ENCODE measurements around the gene CYTH1. TPM values are rescaled to one million over a fixed set of nuclear protein-coding genes. Genes with fewer than 3 reads are reported as not detected.

The CYTH1 gene
- total and polyA plus RNA-seq, 2 donors (not counting 1 experiment from before 2014, with no cell fraction given), result 255 to 353 TPM

GRCh38 chr17:78796517-78796900 lies 14.4 kb upstream of the CYTH1 start:
- H4K20me1 ChIP-seq (ENCODE audit: control insufficient read depth, insufficient read depth, low read length, poor library complexity, severe bottlenecking), result peaks cover 14% of the 10 kb centered on the region
- CTCF ChIA-PET, result interaction anchor here (0.9 kb wide), 1 partner anchor 61 kb away, joined by 3 read pairs; no protein-coding TSS in a partner anchor
- H3K27ac Mint-ChIP-seq, result no peak overlapping the region

More at GRCh38 chr17:78796517-78796900, 14.4 kb upstream of the CYTH1 start:
- no peak for DNase-seq
- TF ChIP-seq CTCF (IDR thresholded peaks at IDR 0.05), result no peak
- no peak for TF ChIP-seq EZH2 (IDR thresholded peaks at IDR 0.05; ENCODE audit: borderline replicate concordance, insufficient read depth, low read depth, low read length, poor library complexity, severe bottlenecking)
- Histone ChIP-seq H3K9me3 (ENCODE audit: control extremely low read depth in 1 of 3, control insufficient read depth in 2 of 3, insufficient read depth in 1 of 3, low read length in 2 of 3) (no peaks in the 10 kb centered on the region), H3K4me1 (ENCODE audit: control insufficient read depth in 2 of 2, insufficient read depth in 2 of 2, low read length in 2 of 2) (no peaks in the 10 kb centered on the region), H3K27ac (ENCODE audit: low read length in 2 of 2) (no peak overlapping the region), H3K36me3 (replicated peaks in 1 of 2; ENCODE audit: control extremely low read depth in 1 of 2, control insufficient read depth in 1 of 2, extremely low read depth in 1 of 2, insufficient read depth in 2 of 2, low read length in 1 of 2) (peaks cover 0 to 58% of the 10 kb centered on the region in 2 experiments), H3K9ac (ENCODE audit: low read length) (no peak overlapping the region), H3K79me2 (ENCODE audit: control insufficient read depth, insufficient read depth, low read length) (peaks cover 29% of the 10 kb centered on the region), H2AFZ (ENCODE audit: insufficient read depth, low read depth, low read length, poor library complexity, severe bottlenecking) (no peak overlapping the region), H3K4me3 (ENCODE audit: control extremely low read depth in 1 of 5, extremely low read depth in 1 of 5, insufficient read depth in 1 of 5, low read depth in 2 of 5, low read length in 4 of 5) (no peak overlapping the region), H3K4me2 (replicated peaks; ENCODE audit: low read depth, low read length, poor library complexity, severe bottlenecking) (no peak overlapping the region), H3K27me3 (replicated peaks in 1 of 4; ENCODE audit: control extremely low read depth in 1 of 4, control insufficient read depth in 3 of 4, insufficient read depth in 4 of 4, low read length in 3 of 4) (no peaks in the 10 kb centered on the region)
- no peak for ATAC-seq (ENCODE audit: low read depth)
- intact Hi-C loops (cut with micrococcal nuclease), result loop anchor here (5.0 kb wide), 1 partner anchor 89 kb away; no protein-coding TSS in a partner anchor
- H3K27me3 Mint-ChIP-seq, result no peaks in the 10 kb centered on the region
- H3K4me1 Mint-ChIP-seq, result peaks cover 8% of the 10 kb centered on the region
- 79% methylated on average over 5 of the region's 11 CpGs for WGBS (ENCODE audit: insufficient coverage)
- POLR2A ChIA-PET, result no interaction called here
- no peaks in the 10 kb centered on the region for H3K9me3 Mint-ChIP-seq (ENCODE audit: insufficient read depth)
- H3K4me3 Mint-ChIP-seq, result no peak overlapping the region

All from B cell (primary cell).